Measurements from ENCODE around the gene FBXW11.

DNA sequence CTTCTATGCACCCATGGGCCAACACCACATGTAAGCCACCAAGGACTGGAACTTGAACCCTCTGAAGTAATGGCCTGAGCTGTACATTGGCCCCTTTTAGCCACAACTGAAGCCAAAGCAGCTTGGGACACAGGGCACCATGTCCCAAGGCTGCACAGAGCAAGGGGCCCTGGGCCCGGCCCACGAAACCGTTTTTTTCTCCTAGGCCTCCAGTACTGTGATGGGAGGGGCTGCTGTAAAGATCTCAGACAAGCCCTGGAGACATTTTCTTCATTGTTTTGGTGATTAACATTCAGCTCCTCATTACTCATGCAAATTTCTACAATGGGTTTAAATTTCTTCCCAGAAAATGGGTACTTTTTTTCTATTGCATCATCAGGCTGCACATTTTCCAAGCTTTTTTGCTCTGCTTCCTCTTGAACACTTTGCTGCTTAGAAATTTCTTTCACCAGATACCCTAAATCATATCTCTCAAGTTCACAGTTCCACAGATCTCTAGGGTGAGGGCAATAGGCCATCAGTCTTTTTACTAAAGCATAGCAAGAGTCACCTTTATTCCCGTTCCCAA is 25.5 kb upstream of the FBXW11 start:
- TF ChIP-seq, protein P1, sequence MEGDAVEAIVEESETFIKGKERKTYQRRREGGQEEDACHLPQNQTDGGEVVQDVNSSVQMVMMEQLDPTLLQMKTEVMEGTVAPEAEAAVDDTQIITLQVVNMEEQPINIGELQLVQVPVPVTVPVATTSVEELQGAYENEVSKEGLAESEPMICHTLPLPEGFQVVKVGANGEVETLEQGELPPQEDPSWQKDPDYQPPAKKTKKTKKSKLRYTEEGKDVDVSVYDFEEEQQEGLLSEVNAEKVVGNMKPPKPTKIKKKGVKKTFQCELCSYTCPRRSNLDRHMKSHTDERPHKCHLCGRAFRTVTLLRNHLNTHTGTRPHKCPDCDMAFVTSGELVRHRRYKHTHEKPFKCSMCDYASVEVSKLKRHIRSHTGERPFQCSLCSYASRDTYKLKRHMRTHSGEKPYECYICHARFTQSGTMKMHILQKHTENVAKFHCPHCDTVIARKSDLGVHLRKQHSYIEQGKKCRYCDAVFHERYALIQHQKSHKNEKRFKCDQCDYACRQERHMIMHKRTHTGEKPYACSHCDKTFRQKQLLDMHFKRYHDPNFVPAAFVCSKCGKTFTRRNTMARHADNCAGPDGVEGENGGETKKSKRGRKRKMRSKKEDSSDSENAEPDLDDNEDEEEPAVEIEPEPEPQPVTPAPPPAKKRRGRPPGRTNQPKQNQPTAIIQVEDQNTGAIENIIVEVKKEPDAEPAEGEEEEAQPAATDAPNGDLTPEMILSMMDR (IDR thresholded peaks at IDR 0.05; ENCODE audit: insufficient read depth, low read length) = no peak
- TF ChIP-seq POLR2AphosphoS5 (IDR thresholded peaks at IDR 0.05; ENCODE audit: low read depth) (no peak), GABPA (IDR thresholded peaks at IDR 0.05; ENCODE audit: low read depth) (no peak), SPI1 (IDR thresholded peaks at IDR 0.05; ENCODE audit: borderline replicate concordance, low read depth) (no peak)
- TF ChIP-seq, protein P2, sequence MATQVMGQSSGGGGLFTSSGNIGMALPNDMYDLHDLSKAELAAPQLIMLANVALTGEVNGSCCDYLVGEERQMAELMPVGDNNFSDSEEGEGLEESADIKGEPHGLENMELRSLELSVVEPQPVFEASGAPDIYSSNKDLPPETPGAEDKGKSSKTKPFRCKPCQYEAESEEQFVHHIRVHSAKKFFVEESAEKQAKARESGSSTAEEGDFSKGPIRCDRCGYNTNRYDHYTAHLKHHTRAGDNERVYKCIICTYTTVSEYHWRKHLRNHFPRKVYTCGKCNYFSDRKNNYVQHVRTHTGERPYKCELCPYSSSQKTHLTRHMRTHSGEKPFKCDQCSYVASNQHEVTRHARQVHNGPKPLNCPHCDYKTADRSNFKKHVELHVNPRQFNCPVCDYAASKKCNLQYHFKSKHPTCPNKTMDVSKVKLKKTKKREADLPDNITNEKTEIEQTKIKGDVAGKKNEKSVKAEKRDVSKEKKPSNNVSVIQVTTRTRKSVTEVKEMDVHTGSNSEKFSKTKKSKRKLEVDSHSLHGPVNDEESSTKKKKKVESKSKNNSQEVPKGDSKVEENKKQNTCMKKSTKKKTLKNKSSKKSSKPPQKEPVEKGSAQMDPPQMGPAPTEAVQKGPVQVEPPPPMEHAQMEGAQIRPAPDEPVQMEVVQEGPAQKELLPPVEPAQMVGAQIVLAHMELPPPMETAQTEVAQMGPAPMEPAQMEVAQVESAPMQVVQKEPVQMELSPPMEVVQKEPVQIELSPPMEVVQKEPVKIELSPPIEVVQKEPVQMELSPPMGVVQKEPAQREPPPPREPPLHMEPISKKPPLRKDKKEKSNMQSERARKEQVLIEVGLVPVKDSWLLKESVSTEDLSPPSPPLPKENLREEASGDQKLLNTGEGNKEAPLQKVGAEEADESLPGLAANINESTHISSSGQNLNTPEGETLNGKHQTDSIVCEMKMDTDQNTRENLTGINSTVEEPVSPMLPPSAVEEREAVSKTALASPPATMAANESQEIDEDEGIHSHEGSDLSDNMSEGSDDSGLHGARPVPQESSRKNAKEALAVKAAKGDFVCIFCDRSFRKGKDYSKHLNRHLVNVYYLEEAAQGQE (IDR thresholded peaks at IDR 0.05; ENCODE audit: insufficient replicate concordance, low read depth) = no peak
